Testis (tissue), 3 donors: ENCODE data around the gene BORA. TPM values are rescaled to one million over a fixed set of nuclear protein-coding genes. Genes with fewer than 3 reads are reported as not detected.
A peak's percentile ranks its signal among the peaks of the same experiment; 100 is the strongest.
"Not testable (repeated sequence)": the region's sequence is repeated elsewhere in the genome, so short reads cannot be mapped to it uniquely, and the experiment has no call there.

ENCODE experiments used
- DNase-seq: peaks from one replicate; pipeline ENCODE4 v3.0.0-alpha.2; 2019
- H3K27ac ChIP-seq, 2 donors: fragments of 200-600 bp; sonication (generic); one replicate each; pipeline ENCODE4 v1.5.1; 2019
- H3K27me3 ChIP-seq: fragments of 200-600 bp; sonication (generic); one replicate; pipeline ENCODE4 v1.5.1; 2019
- H3K36me3 ChIP-seq: fragments of 200-600 bp; sonication (generic); one replicate; pipeline ENCODE4 v1.5.1; 2017; ENCODE audit warnings: low read depth; ENCODE audit errors: missing control alignments
- H3K4me1 ChIP-seq: fragments of 200-600 bp; sonication (generic); one replicate; pipeline ENCODE4 v1.5.1; 2019
- H3K4me3 ChIP-seq, 2 donors: fragments of 200-600 bp; sonication (generic); one replicate each; pipeline ENCODE4 v1.5.1; 2017 to 2019
- H3K9me3 ChIP-seq: fragments of 200-600 bp; sonication (generic); one replicate; pipeline ENCODE4 v1.5.1; 2017
- CTCF ChIP-seq, 3 experiments: fragments of 450-650 bp in 2 of 3; fragments of 200-600 bp in 1 of 3; sonication (generic) in 1 of 3; IDR thresholded peaks; one replicate each; pipeline ENCODE4 v1.5.1; 2016 to 2019; ENCODE audit warnings: antibody characterized with exemption in 3 of 3, mild to moderate bottlenecking in 2 of 3, moderate library complexity in 1 of 3
- POLR2A ChIP-seq: fragments of 450-650 bp; IDR thresholded peaks from one replicate; pipeline ENCODE4 v1.6.1; 2017; ENCODE audit warnings: antibody characterized with exemption, mild to moderate bottlenecking, moderate library complexity
- WGBS, 2 donors: methylation state at CpG; one replicate each; pipeline ENCODE4 v1.1.5; 2018; 5-methylcytosine and 5-hydroxymethylcytosine counted together
- intact Hi-C: fragments of 100-400 bp; cut with DNase I; formaldehyde crosslinking; loops from one replicate; pipeline ENCODE4 v1.15.1; 2023; ENCODE audit warnings: low total_unique reads
- polyA plus RNA-seq: library from polyadenylated mRNA; stranded (reverse); fragments of 350-450 nt; fragmentation: Illumina TruSeq; extraction: RNeasy Lipid Tissue Mini Kit (QIAGEN cat#74804); gene quantifications from one replicate; pipeline ENCODE4 v1.2.3, GENCODE V29; 2014; ENCODE audit warnings: low read depth, low replicate concordance; ENCODE audit not compliant: insufficient read depth
- total RNA-seq, 2 donors: library from RNA; depleted of rRNA; stranded (reverse); fragments of >200 nt; gene quantifications; one replicate each; pipeline ENCODE4 v1.2.3, GENCODE V29; 2016

The BORA gene
- total and polyA plus RNA-seq, 3 donors from 2014 or later, result 5.7 to 10.2 (median 6.0) TPM

DNA sequence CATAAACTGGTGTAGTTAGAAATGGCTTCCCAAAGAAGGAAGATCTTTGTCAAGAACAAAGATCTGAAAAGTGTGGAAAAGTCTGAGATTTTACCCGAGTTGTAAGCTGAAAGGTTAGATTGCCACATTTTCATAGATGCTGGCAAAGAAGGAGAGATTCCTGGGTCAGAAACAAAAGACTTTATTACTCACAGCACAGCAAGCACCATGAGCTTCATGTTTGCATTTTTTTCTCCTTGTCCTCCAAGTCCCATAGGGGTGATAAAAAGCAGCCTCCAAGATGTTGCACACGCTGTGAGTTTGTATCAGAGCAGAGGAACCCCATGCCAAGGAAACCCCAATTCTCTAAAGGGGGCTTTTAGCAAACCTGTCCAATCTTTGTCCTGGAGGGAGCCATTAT lies 29.6 kb upstream of the BORA start:
- TF ChIP-seq CTCF (IDR thresholded peaks at IDR 0.05) (no peak), POLR2A (no peak)
- H3K27ac ChIP-seq, result no peak overlapping the region
- no peaks in the 10 kb centered on the region for H3K4me1 ChIP-seq
- no peaks in the 10 kb centered on the region for H3K27me3 ChIP-seq
- H3K9me3 ChIP-seq, result no peaks in the 10 kb centered on the region
- WGBS, 2 donors, result 61 to 68% methylated on average over 2 of the region's 2 CpGs
- H3K4me3 ChIP-seq, result no peak overlapping the region
- intact Hi-C loops, result no loop called here
- no peaks in the 10 kb centered on the region for H3K36me3 ChIP-seq
- no peak for DNase-seq

DNA sequence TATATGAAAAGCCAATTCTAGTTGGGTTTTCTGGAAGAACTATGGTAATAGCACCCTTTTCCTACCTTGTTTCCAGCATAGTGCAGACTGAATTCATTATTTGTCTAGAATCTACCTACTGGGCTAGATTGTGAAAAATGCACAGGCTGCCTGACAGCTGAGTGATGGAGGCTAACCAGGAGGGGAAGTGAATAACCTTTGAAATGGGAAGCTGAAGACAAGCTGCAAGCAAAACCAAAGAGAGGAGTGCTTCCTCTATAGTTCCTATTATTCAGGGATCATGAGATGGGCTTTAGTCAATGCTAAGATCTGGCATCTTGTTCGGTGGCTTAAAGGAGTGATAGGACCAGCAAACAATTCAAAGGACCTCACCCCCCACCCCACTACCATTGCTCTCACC lies 27.2 kb upstream of the BORA start:
- Histone ChIP-seq H3K27ac (no peak overlapping the region), H3K9me3 (no peaks in the 10 kb centered on the region), H3K27me3 (no peaks in the 10 kb centered on the region), H3K36me3 (no peaks in the 10 kb centered on the region), H3K4me1 (no peaks in the 10 kb centered on the region), H3K4me3 (no peak overlapping the region)
- no peak for TF ChIP-seq CTCF (IDR thresholded peaks at IDR 0.05)
- no peak for TF ChIP-seq POLR2A
- WGBS, 2 donors, result 54 to 78% methylated on average over 1 of the region's 1 CpG
- intact Hi-C loops, result no loop called here
- no peak for DNase-seq

DNA sequence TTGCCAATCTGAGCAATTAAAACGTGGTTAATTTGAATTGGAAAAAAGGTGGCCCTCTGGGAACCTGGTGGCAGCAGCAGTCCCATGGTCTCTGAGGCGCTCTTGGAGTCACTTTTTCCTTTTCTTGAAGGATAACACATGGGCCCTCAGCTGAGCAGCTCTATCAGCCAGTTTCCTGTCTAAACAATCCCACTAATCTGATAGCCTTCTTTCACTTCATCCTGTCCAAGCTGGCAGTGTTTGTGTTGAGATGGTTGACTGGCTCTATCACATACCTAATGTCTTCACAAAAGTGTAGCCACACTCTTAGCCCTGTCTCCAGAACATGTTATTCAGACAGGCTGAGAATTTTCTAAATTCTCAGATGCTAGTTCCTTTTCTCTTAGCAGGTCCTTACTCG lies 10.9 kb upstream of the BORA start:
- H3K27me3 ChIP-seq, result no peaks in the 10 kb centered on the region
- 62 to 65% methylated on average over 3 of the region's 3 CpGs for WGBS, 2 donors
- no peak for DNase-seq
- no peaks in the 10 kb centered on the region for H3K36me3 ChIP-seq
- no peak overlapping the region for H3K27ac ChIP-seq
- intact Hi-C loops, result no loop called here
- H3K4me3 ChIP-seq, result no peak overlapping the region
- TF ChIP-seq POLR2A (no peak), CTCF (IDR thresholded peaks at IDR 0.05) (no peak)
- no peaks in the 10 kb centered on the region for H3K4me1 ChIP-seq
- H3K9me3 ChIP-seq, result no peaks in the 10 kb centered on the region

DNA sequence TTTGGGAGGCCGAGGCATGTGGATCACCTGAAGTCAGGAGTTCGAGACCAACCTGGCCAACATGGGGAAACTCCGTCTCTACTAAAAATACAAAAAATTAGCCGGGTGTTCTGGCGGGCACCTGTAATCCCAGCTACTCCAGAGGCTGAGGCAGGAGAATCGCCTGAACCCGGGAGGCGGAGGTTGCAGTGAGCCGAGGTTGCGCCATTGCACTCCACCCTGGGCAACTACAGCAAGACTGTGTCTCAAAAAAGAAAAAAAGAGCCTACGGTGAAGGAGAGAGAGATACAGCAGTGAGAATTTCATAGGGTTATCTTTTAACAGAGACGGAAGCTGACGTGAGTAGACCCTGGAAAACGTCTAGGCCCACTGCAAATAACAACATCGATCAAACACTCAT lies 1.5 kb upstream of the BORA start:
- H3K36me3 ChIP-seq, H3K27ac ChIP-seq, H3K9me3 ChIP-seq, DNase-seq, H3K27me3 ChIP-seq, H3K4me1 ChIP-seq, intact Hi-C loops: not testable (repeated sequence)
- 52 to 78% methylated on average over 15 of the region's 15 CpGs for WGBS, 2 donors
- H3K4me3 ChIP-seq, result peak overlapping the region in 1 of 2 donors; percentile 78

GRCh38 chr13:72726726-72727416 lies 852 bp upstream of the BORA start:
- Histone ChIP-seq H3K4me3 (peak overlapping the region; percentile 73 to 78), H3K27me3 (no peaks in the 10 kb centered on the region), H3K4me1 (peaks cover 4% of the 10 kb centered on the region), H3K27ac (peak overlapping the region; percentile 23 to 36), H3K9me3 (no peaks in the 10 kb centered on the region), H3K36me3 (no peaks in the 10 kb centered on the region)
- TF ChIP-seq CTCF (IDR thresholded peaks at IDR 0.05), result no peak
- WGBS, 2 donors, result 3 to 4% methylated on average over 12 to 39 of the region's 49 CpGs
- intact Hi-C loops, result no loop called here
- peak; percentile 44 for DNase-seq
